Esophagus muscularis mucosa (tissue), 4 donors: ENCODE data around the gene EIF4A2. TPM values are rescaled to one million over a fixed set of nuclear protein-coding genes. Genes with fewer than 3 reads are reported as not detected.

ENCODE experiments used
- DNase-seq: peaks from one replicate; pipeline ENCODE4 v3.0.0-alpha.2; 2017; ENCODE audit errors: extremely low spot score
- H3K27ac ChIP-seq, 4 donors: fragments of 200-600 bp; sonication (generic); replicated peaks in 1 of 4; 1 replicate in 3 of 4; 2 replicates in 1 of 4; pipeline ENCODE4 v1.5.1; 2016 to 2019; ENCODE audit warnings: mild to moderate bottlenecking in 1 of 4
- H3K27me3 ChIP-seq, 4 donors: fragments of 200-600 bp; sonication (generic); one replicate each; pipeline versions ENCODE4 v1.5.1 to v1.6.0; 2016 to 2019
- H3K36me3 ChIP-seq, 4 donors: fragments of 200-600 bp; sonication (generic); one replicate each; pipeline ENCODE4 v1.5.1; 2016 to 2019
- H3K4me1 ChIP-seq, 4 donors: fragments of 200-600 bp; sonication (generic); one replicate each; pipeline ENCODE4 v1.5.1; 2016 to 2019
- H3K4me3 ChIP-seq, 4 donors: fragments of 200-600 bp; sonication (generic); 1 replicate in 2 of 4; 2 replicates in 2 of 4; pipeline ENCODE4 v1.5.1; 2016 to 2019; ENCODE audit warnings: mild to moderate bottlenecking in 4 of 4, moderate library complexity in 1 of 4
- H3K9me3 ChIP-seq, 4 donors: fragments of 200-600 bp; sonication (generic); 1 replicate in 3 of 4; 2 replicates in 1 of 4; pipeline ENCODE4 v1.5.1; 2016 to 2019
- CTCF ChIP-seq, 3 experiments: fragments of 200-600 bp in 2 of 3; fragments of 450-650 bp in 1 of 3; sonication (generic) in 2 of 3; IDR thresholded peaks; one replicate each; pipeline ENCODE4 v1.5.1; 2017 to 2019; ENCODE audit warnings: antibody characterized with exemption in 3 of 3, mild to moderate bottlenecking in 2 of 3, moderate library complexity in 1 of 3
- EP300 ChIP-seq: sonication (generic); formaldehyde crosslinking; IDR thresholded peaks from one replicate; pipeline ENCODE4 v1.6.1; 2017; ENCODE audit warnings: antibody characterized with exemption
- POLR2A ChIP-seq: fragments of 450-650 bp; IDR thresholded peaks from one replicate; pipeline ENCODE4 v1.6.1; 2017; ENCODE audit warnings: antibody characterized with exemption, moderate library complexity, mild to moderate bottlenecking, low read depth
- POLR2AphosphoS5 ChIP-seq, 2 donors: sonication (generic); formaldehyde crosslinking; IDR thresholded peaks; one replicate each; pipeline ENCODE4 v1.6.1; 2017; ENCODE audit warnings: antibody characterized with exemption in 2 of 2
- WGBS: methylation state at CpG from one replicate; pipeline ENCODE4 v1.1.5; 2018; 5-methylcytosine and 5-hydroxymethylcytosine counted together
- intact Hi-C: fragments of 100-400 bp; cut with DNase I; formaldehyde crosslinking; loops from one replicate; pipeline ENCODE4 v1.15.1; 2023
- small RNA-seq, 3 donors: library from RNA; depleted of rRNA; stranded (forward); fragments of <200 nt; gene quantifications; one replicate each; pipeline ENCODE3, GENCODE V24; 2016
- total RNA-seq, 4 donors: library from RNA; depleted of rRNA; stranded (reverse); fragments of >200 nt; gene quantifications; one replicate each; pipeline versions ENCODE4 v1.1.0 to v1.2.1, GENCODE V29; 2016

Gene EIF4A2
- total RNA-seq, 4 donors from 2014 or later = 312 to 516 (median 413) TPM

GRCh38 chr3:186826976-186827857, 43.8 kb downstream of the EIF4A2 start:
- Histone ChIP-seq H3K27ac (peak overlapping the region; percentile 70 to 76 (median 74)), H3K4me3 (peak overlapping the region; percentile 67 to 77 (median 74)), H3K36me3 (no peaks in the 10 kb centered on the region), H3K9me3 (no peaks in the 10 kb centered on the region), H3K27me3 (peaks cover 0 to 62% (median 27%) of the 10 kb centered on the region in 4 donors), H3K4me1 (peaks cover 11 to 38% (median 28%) of the 10 kb centered on the region in 4 donors)
- TF ChIP-seq POLR2AphosphoS5 (IDR thresholded peaks at IDR 0.05) = peak; percentile 79 to 82
- TF ChIP-seq CTCF (IDR thresholded peaks at IDR 0.05) = peak in 1 of 3 experiments; percentile 15
- peak; percentile 32 for TF ChIP-seq POLR2A
- TF ChIP-seq EP300 = no peak
- intact Hi-C loops = no loop called here
- 11% methylated on average over 17 of the region's 80 CpGs for WGBS
- DNase-seq = no peak

GRCh38 chr3:186828340-186828739, 45.0 kb downstream of the EIF4A2 start:
- Histone ChIP-seq H3K4me1 (peaks cover 11 to 38% (median 28%) of the 10 kb centered on the region in 4 donors), H3K27me3 (peaks cover 0 to 71% (median 27%) of the 10 kb centered on the region in 4 donors), H3K4me3 (no peak overlapping the region), H3K36me3 (no peaks in the 10 kb centered on the region), H3K27ac (no peak overlapping the region), H3K9me3 (no peaks in the 10 kb centered on the region)
- no peak for DNase-seq
- intact Hi-C loops = no loop called here
- TF ChIP-seq POLR2A (no peak), CTCF (IDR thresholded peaks at IDR 0.05) (no peak), EP300 (no peak), POLR2AphosphoS5 (IDR thresholded peaks at IDR 0.05) (no peak)
- WGBS = 24% methylated on average over 5 of the region's 5 CpGs

GRCh38 chr3:186831798-186832197, 48.4 kb downstream of the EIF4A2 start:
- Histone ChIP-seq H3K27ac (no peak overlapping the region), H3K4me1 (peaks cover 5 to 14% (median 11%) of the 10 kb centered on the region in 4 donors), H3K27me3 (peaks cover 0 to 46% (median 10%) of the 10 kb centered on the region in 4 donors), H3K4me3 (no peak overlapping the region), H3K9me3 (no peaks in the 10 kb centered on the region), H3K36me3 (no peaks in the 10 kb centered on the region)
- TF ChIP-seq POLR2A = no peak
- no peak for TF ChIP-seq EP300
- TF ChIP-seq POLR2AphosphoS5 (IDR thresholded peaks at IDR 0.05) = no peak
- no peak for TF ChIP-seq CTCF (IDR thresholded peaks at IDR 0.05)
- 57% methylated on average over 1 of the region's 4 CpGs for WGBS
- intact Hi-C loops = no loop called here
- no peak for DNase-seq

GRCh38 chr3:186832276-186832675, 48.9 kb downstream of the EIF4A2 start:
- 70% methylated on average over 1 of the region's 1 CpG for WGBS
- H3K27ac ChIP-seq = no peak overlapping the region
- no peaks in the 10 kb centered on the region for H3K9me3 ChIP-seq
- H3K4me1 ChIP-seq = peaks cover 5 to 13% (median 7%) of the 10 kb centered on the region in 4 donors
- intact Hi-C loops = no loop called here
- H3K36me3 ChIP-seq = no peaks in the 10 kb centered on the region
- DNase-seq = no peak
- no peak for TF ChIP-seq EP300
- no peak for TF ChIP-seq CTCF (IDR thresholded peaks at IDR 0.05)
- no peak for TF ChIP-seq POLR2A
- no peak overlapping the region for H3K4me3 ChIP-seq
- H3K27me3 ChIP-seq = peaks cover 0 to 46% (median 10%) of the 10 kb centered on the region in 4 donors

Small RNA genes within 50 kb of the gene (small RNA-seq; reads per million reads assigned to genes)
- gene RF00092 = 0 reads per million in 3 donors
- 0 reads per million in 3 donors for gene RNU6-1105P
- gene SNORA4 = 0 reads per million in 3 donors
- 0 reads per million in 3 donors for gene SNORA63
- gene SNORA81 = 0 reads per million in 3 donors
- gene SNORD2 = 0 reads per million in 3 donors

Other genes with a start within 250 kb of the EIF4A2 start
- 1 to 10 TPM in 3 of 4 donors, under 1 TPM in 1; 0.32 to 2.1 (median 1.6) TPM for gene CRYGS, start 239.2 kb upstream of the EIF4A2 start, total RNA-seq
- 10 to 100 TPM in 3 of 4 donors, 1 to 10 TPM in 1; 9.9 to 13.2 (median 11.5) TPM for gene TBCCD1, start 216.2 kb upstream of the EIF4A2 start, total RNA-seq
- 10 to 100 TPM; 22.9 to 42.1 (median 25.0) TPM for gene DNAJB11, start 212.9 kb upstream of the EIF4A2 start, total RNA-seq
- not detected for gene AHSG, start 170.5 kb upstream of the EIF4A2 start, total RNA-seq
- not detected for gene FETUB, start 143.2 kb upstream of the EIF4A2 start, total RNA-seq
- gene HRG, start 117.6 kb upstream of the EIF4A2 start, total RNA-seq = not detected
- gene KNG1, start 66.2 kb upstream of the EIF4A2 start, total RNA-seq = not detected
- gene RFC4, start 22.9 kb downstream of the EIF4A2 start, total RNA-seq = 10 to 100 TPM; 12.1 to 12.9 (median 12.5) TPM
- under 1 TPM; 0.17 to 0.84 (median 0.49) TPM for gene ADIPOQ, start 59.1 kb downstream of the EIF4A2 start, total RNA-seq
- gene ST6GAL1, start 146.9 kb downstream of the EIF4A2 start, total RNA-seq = 10 to 100 TPM; 15.4 to 29.6 (median 24.4) TPM